Duodenal mucosa (tissue), 2 donors: ENCODE results near the gene RPGRIP1.
A peak's percentile ranks its signal among the peaks of the same experiment; 100 is the strongest.
"Not testable (repeated sequence)": the region's sequence is repeated elsewhere in the genome, so short reads cannot be mapped to it uniquely, and the experiment has no call there.

Experiments
- H3K27ac ChIP-seq: one replicate; pipeline ENCODE4 v1.7.0; 2013; ENCODE audit warnings: low read depth, low read length
- H3K27me3 ChIP-seq, 2 donors: one replicate each; pipeline ENCODE4 v1.7.0; 2013; ENCODE audit warnings: low read length in 2 of 2, control low read depth in 1 of 2; ENCODE audit not compliant: insufficient read depth in 2 of 2, control insufficient read depth in 1 of 2
- H3K36me3 ChIP-seq, 2 donors: one replicate each; pipeline ENCODE4 v1.7.0; 2013; ENCODE audit warnings: low read length in 2 of 2, control low read depth in 1 of 2; ENCODE audit not compliant: insufficient read depth in 2 of 2, control insufficient read depth in 1 of 2
- H3K4me1 ChIP-seq, 2 donors: one replicate each; pipeline ENCODE4 v1.7.0; 2013; ENCODE audit warnings: low read length in 2 of 2, control low read depth in 1 of 2; ENCODE audit not compliant: insufficient read depth in 2 of 2, control insufficient read depth in 1 of 2
- H3K4me3 ChIP-seq, 2 donors: one replicate each; pipeline ENCODE4 v1.7.0; 2013; ENCODE audit warnings: low read length in 2 of 2, low read depth in 1 of 2
- H3K9ac ChIP-seq, 2 donors: one replicate each; pipeline ENCODE4 v1.7.0; 2013; ENCODE audit warnings: low read length in 2 of 2, low read depth in 1 of 2
- H3K9me3 ChIP-seq, 2 donors: one replicate each; pipeline ENCODE4 v1.7.0; 2013; ENCODE audit warnings: low read length in 2 of 2, control low read depth in 1 of 2; ENCODE audit not compliant: control insufficient read depth in 1 of 2

Gene RPGRIP1

DNA sequence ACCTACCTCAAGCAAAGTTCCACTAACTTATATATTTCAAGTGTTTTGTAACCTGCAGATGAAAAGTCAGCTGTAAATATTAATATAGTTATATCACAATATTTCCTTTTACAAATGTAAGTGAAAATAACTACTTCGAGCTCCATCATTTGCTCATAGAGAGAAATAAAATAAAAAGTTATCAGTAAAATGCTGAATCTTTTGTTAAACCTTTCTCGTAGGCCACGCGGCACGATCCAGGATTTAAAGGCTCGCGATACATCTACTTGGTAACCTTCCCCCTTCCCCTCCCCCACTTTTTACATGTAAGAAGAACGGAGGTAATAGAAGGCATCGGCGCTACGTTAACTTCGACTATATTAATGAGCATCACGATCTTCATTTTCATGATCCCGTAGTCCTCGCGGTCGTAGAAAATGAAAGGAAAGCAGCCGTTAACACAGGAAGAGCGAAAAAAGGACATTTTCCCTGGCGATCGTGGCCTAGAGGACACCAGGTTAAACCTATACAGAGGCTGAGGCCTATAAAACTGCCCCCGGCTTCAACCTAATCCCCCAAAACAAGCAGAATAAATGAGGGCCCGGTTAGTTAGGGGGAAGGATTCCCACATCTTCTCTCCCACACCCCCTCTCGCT is 11.1 kb upstream of the RPGRIP1 start:
- Histone ChIP-seq H3K4me3 (peak overlapping the region; percentile 96), H3K9me3 (no peaks in the 10 kb centered on the region), H3K27ac (peak overlapping the region; percentile 83), H3K27me3 (no peaks in the 10 kb centered on the region), H3K36me3 (peaks cover 7 to 13% of the 10 kb centered on the region in 2 donors), H3K9ac (peak overlapping the region; percentile 98 to 100), H3K4me1 (peaks cover 29 to 31% of the 10 kb centered on the region in 2 donors)

DNA sequence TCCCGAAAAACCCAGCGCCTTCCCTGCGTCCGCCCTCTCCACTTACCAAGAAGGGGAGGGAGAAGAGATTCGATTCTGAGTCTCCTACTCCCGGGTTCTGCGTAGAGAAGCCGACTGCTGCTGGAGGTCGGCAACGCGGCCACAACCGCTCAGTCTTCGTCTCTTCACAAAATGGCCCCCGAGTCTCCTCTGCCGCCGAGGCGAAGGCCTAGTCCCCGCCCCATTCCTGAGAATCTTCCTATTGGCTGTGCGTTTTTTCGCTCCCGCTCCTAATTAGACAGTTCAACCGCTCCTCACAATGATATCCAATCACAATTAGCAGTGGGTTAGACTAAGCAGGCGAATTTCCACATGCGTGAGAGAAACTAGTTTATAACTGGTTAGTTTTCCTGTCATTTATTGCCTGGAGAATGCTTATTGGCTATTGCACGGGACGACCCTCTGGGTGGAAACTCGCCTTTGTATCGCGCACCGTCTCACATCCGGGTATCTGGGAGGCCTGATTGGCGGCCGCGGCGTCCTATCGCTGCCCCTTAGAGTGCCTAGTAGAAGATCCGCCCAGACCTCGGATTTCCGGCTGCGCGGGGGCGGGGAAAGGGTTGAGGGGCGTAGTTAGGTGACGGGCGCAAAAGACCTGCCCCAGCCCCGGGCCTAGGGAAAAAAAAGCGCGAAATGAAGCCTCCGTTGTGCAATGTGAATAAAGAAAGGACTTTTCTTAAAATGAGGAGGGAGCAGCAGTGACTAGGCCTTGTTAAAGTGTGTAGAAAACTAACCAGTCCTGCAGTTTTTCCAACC is 10.4 kb upstream of the RPGRIP1 start, which contains the start of gene HNRNPC:
TSS of gene HNRNPC (minus strand) at position 191 of the 795 bp plus-strand sequence. CDS start 35,249 bp downstream, outside the sequence.
- Histone ChIP-seq H3K4me3 (peak within 1 kb of the TSS; percentile 96), H3K9ac (peak within 1 kb of the TSS; percentile 98 to 100), H3K9me3 (no peaks in the 10 kb centered on the region), H3K36me3 (peaks cover 7 to 8% of the 10 kb centered on the region in 2 donors), H3K27ac (peak within 1 kb of the TSS; percentile 83), H3K27me3 (no peaks in the 10 kb centered on the region), H3K4me1 (peaks cover 22 to 25% of the 10 kb centered on the region in 2 donors)

DNA sequence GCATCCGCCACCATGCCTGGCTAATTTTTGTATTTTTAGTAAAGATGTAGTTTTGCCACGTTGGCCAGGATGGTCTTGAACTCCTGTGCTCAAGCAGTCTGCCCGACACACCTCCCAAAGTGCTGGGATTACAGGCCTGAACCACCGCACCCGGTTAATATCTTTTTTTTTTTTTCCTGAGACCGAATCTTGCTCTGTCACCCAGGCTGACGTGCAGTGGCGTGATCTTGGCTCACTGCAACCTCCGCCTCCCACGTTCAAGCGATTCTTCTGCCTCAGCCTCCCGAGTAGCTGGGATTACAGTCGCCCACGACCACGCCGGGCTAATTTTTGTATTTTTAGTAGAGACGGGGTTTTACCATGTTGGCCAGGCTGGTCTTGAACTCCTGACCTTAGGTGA is 7.2 kb upstream of the RPGRIP1 start:
- H3K36me3 ChIP-seq, H3K27me3 ChIP-seq, H3K27ac ChIP-seq: not testable (repeated sequence)

DNA sequence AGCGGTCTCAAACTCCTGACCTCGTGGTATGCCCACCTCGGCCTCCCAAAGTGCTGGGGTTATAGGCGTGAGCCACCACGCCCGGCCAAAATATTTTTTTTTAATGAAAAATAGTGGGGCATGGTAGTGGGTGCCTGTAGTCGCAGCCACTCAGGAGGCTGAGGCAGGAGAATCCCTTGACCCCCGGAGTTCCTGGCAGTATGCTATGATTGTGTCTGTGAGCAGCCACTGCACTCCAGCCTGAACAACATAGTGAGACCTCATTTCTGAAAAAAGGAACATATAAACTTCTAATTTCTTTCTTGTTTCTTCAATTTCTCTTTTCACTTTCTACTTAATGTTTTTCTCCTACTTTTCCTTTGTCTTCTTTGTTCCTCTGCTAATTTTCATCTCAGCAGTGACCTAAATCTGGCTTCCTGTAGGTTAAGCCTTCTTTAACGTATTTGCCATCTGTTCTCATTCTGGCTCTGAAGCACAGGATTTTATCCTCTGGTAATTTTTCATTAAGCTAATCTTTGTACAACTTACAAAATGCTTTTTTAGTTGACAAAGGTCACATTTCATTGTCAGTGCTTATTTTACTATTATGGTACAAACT is 4.5 kb upstream of the RPGRIP1 start:
- H3K9me3 ChIP-seq = no peaks in the 10 kb centered on the region
- H3K9ac ChIP-seq = no peak overlapping the region
- no peak overlapping the region for H3K27ac ChIP-seq
- H3K27me3 ChIP-seq = no peaks in the 10 kb centered on the region
- H3K36me3 ChIP-seq = no peaks in the 10 kb centered on the region
- no peaks in the 10 kb centered on the region for H3K4me1 ChIP-seq
- H3K4me3 ChIP-seq = no peak overlapping the region

More for the DNA sequence above, 7.2 kb upstream of the RPGRIP1 start:
- not testable (repeated sequence) for H3K4me1 ChIP-seq, H3K9ac ChIP-seq, H3K9me3 ChIP-seq, H3K4me3 ChIP-seq

DNA sequence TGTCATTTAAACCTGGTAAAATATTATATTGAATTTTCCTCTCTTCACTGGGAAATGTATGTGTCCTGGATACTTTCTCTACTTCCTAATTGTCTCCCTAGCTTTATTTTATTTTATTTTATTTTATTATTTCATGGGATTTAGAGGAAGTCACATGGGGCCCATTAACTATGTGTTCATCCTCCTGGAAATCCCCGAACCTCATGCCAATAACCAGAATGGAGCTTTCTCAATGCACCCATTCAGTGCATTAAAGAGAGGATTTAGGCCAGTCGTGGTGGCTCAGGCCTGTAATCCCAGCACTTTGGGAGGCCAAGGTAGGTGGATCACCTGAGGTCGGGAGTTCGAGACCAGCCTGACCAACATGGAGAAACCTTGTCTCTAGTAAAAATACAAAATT is 1.3 kb upstream of the RPGRIP1 start:
- Histone ChIP-seq H3K9ac (no peak overlapping the region), H3K27ac (no peak overlapping the region), H3K27me3 (no peaks in the 10 kb centered on the region), H3K36me3 (no peaks in the 10 kb centered on the region), H3K9me3 (no peaks in the 10 kb centered on the region), H3K4me3 (no peak overlapping the region), H3K4me1 (no peaks in the 10 kb centered on the region)

DNA sequence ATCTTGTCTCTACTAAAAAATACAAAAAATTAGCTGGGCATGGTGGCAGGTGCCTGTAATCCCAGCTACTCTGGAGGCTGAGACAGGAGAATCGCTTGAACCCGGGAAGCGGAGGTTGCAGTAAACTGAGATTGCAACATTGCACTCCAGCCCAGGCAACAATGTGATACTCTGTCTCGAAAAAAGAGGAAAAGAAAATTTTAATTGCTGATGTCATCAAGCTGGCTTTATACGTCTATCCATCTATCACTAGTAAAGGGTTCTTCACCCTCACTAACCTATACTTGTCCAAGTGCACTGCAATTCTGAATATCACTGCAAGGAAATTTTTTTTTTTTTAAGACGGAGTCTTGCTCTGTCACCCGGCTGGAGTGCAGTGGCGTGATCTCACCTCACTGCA is 2.0 kb downstream of the RPGRIP1 start:
- not testable (repeated sequence) for H3K4me3 ChIP-seq, H3K27ac ChIP-seq, H3K9me3 ChIP-seq, H3K36me3 ChIP-seq, H3K4me1 ChIP-seq, H3K9ac ChIP-seq, H3K27me3 ChIP-seq

DNA sequence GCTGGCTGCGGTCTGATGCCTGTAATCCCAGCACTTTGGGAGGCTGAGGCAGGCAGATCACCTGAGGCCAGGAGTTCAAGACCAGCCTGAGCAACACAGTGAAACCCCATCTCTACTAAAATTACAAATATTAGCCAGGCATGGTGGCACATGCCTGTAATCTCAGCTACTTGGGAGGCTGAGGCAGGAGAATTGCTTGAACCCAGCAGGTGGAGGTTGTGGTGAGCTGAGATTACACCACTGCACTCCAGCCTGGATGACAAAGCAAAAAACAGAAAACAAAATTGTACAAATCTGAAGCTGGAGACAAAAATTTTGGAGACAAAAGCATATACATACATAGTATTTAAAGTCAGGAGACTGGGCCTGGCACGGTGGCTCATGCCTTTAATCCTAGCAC is 6.6 kb downstream of the RPGRIP1 start:
- H3K9me3 ChIP-seq, H3K4me3 ChIP-seq, H3K4me1 ChIP-seq, H3K36me3 ChIP-seq, H3K27ac ChIP-seq, H3K9ac ChIP-seq, H3K27me3 ChIP-seq: not testable (repeated sequence)

DNA sequence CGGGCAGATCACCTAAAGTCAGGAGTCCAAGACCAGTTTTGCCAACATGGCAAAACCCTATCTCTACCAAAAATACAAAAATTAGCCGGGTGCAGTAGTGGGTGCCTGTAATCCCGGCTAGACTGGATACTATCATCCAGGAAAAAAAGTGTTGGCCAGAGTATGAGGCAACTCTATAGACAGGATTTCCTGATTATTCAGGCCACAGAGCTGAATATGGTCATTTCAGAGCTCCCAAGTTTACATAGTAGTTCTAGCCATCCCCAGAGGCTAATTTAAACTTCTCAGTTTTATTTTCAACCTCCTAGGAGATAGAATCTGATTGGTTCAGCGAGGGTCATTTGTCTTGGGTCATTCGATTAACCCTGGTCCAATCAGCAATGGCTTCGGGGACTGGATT is 7.3 kb downstream of the RPGRIP1 start:
- no peak overlapping the region for H3K9ac ChIP-seq
- no peak overlapping the region for H3K4me3 ChIP-seq
- no peak overlapping the region for H3K27ac ChIP-seq
- no peaks in the 10 kb centered on the region for H3K9me3 ChIP-seq
- H3K4me1 ChIP-seq = no peaks in the 10 kb centered on the region
- no peaks in the 10 kb centered on the region for H3K27me3 ChIP-seq
- no peaks in the 10 kb centered on the region for H3K36me3 ChIP-seq

DNA sequence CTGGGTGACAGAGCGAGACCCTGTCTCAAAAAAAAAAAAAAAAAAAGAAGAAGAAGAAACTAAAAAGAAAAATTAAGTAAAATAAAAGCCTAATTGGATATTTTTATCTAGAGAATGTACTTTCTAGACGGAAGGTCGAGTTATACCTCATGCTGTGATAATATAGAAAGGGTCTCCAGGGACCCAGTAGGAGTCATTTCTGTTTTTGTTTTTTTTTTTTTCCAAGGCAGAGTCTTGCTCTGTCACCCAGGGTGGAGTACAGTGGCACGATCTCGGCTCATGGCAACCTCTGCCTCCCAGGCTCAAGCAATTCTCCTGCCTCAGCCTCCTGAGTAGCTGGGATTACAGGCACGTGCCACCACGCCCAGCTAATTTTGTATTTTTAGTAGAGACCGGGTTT is 14.1 kb downstream of the RPGRIP1 start:
- not testable (repeated sequence) for H3K36me3 ChIP-seq, H3K27me3 ChIP-seq, H3K4me1 ChIP-seq, H3K27ac ChIP-seq, H3K9me3 ChIP-seq, H3K4me3 ChIP-seq, H3K9ac ChIP-seq

DNA sequence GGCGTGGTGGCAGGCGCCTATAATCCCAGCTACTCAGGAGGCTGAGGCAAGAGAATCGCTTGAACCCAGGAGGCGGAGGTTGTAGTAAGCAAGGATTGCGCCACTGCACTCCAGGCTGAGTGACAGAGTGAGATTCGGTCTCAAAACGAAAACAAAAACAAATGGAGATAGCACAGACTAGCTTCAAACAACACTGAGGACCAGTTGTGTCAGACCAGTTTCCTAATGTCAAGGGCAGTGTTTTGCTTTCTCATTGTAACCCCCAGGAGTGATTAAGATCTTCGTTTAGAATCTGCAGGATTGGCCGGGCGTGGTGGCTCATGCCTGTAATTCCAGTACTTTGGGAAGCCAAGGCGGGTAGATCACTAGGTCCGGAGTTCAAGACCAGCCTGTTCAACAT is 18.5 kb downstream of the RPGRIP1 start:
- Histone ChIP-seq H3K4me1 (peaks cover 6% of the 10 kb centered on the region in 2 donors), H3K4me3 (no peak overlapping the region), H3K36me3 (no peaks in the 10 kb centered on the region), H3K9ac (no peak overlapping the region), H3K27me3 (no peaks in the 10 kb centered on the region), H3K9me3 (no peaks in the 10 kb centered on the region), H3K27ac (no peak overlapping the region)
